ENCODE results near the gene ZNF766. TPM values are rescaled to one million over a fixed set of nuclear protein-coding genes. Genes with fewer than 3 reads are reported as not detected.
A peak's percentile ranks its signal among the peaks of the same experiment; 100 is the strongest.
"Not testable (repeated sequence)": the region's sequence is repeated elsewhere in the genome, so short reads cannot be mapped to it uniquely, and the experiment has no call there.

Gene ZNF766
- 21.0 TPM for total RNA-seq

DNA sequence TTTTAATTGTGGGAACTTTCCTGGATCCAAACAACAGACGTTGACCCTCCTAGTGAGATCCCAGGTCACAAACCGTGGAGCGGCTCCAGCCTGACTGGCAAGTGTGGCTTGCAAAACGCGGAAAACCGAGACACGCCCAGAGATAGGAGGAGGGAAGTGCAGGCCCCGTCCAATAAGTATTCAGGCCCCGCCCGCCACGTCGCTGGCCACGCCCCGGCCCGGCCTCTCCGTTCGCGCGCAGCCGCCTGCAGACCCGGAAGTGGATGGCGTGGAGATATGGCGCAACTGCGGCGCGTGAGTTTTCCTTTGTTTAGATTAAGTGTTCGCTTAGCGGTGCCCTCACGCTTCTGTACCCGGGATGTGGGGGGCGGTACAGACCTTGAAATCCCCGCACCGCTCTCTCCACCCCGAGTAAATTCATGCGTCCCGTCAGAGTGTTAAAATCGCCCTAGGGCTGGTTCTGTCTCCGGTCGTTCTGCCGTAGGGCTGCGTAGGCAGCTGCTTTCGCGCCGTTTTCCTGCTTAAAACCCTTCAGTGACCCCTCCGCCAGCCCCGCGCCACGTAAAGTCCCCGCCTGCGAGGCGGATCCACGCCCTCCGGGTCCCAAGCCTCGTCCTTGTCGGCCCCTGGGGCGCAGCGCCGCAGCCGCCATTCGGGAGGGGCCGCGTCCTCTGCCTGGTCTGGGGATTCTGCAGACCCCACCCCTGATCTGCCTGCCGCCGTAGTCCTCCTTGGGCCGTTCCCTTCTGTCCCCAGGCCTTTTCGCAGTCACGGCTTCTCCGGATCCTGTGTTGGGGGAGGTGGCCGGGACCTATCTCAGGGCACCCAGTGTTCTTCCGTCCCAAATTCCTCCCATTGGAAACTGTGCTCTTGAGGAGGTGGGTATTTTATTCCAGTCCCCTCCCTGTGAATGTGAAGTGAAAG, at the start of gene ZNF766:
TSS of gene ZNF766 (plus strand) at position 250 of the 924 bp plus-strand sequence. CDS start at position 277, 27 bp downstream.
- ATAC-seq (peak; percentile 100), DNase-seq (ENCODE audit: low spot score) (peak; percentile 99)
- intact Hi-C loops (cut with DNase I): no loop called here

GRCh38 chr19:52219611-52220010, 49.8 kb upstream of the ZNF766 start:
- intact Hi-C loops (cut with DNase I): no loop called here
- no peak for DNase-seq (ENCODE audit: low spot score)
- ATAC-seq: no peak

DNA sequence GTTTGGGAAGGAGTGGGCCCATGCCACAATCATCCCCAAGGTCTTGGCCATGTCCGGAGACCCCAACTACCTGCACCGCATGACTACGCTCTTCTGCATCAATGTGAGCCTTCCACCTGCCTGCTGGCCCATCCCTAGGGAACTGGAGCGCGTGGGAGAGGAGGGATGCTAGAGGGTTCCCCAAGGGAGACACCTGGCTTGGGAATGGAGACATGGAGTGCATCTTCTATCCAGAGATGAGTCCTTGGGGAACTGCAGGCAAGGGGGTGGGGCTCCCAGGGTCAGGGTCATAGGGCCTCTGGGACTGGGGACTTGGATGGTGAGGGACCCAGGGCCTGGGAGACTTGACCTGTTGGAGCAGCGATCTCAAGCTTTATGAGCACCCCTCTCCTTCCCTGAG, 48.4 kb upstream of the ZNF766 start:
- intact Hi-C loops (cut with DNase I): no loop called here
- ATAC-seq (no peak), DNase-seq (ENCODE audit: low spot score) (no peak)

- DNase-seq (ENCODE audit: low spot score) (no peak), ATAC-seq (no peak)
- intact Hi-C loops (cut with DNase I): no loop called here
Observed at GRCh38 chr19:52221831-52222375, 47.5 kb upstream of the ZNF766 start.

- intact Hi-C loops (cut with DNase I): no loop called here
- ATAC-seq (no peak), DNase-seq (ENCODE audit: low spot score) (no peak)
Observed at GRCh38 chr19:52224211-52224610, 45.2 kb upstream of the ZNF766 start.

- ATAC-seq (no peak), DNase-seq (ENCODE audit: low spot score) (no peak)
- intact Hi-C loops (cut with DNase I): no loop called here
Observed at GRCh38 chr19:52226652-52227051, 42.7 kb upstream of the ZNF766 start.

- no peak for ATAC-seq
- intact Hi-C loops (cut with DNase I): no loop called here
Observed at GRCh38 chr19:52227196-52227940, 42.0 kb upstream of the ZNF766 start.

DNA sequence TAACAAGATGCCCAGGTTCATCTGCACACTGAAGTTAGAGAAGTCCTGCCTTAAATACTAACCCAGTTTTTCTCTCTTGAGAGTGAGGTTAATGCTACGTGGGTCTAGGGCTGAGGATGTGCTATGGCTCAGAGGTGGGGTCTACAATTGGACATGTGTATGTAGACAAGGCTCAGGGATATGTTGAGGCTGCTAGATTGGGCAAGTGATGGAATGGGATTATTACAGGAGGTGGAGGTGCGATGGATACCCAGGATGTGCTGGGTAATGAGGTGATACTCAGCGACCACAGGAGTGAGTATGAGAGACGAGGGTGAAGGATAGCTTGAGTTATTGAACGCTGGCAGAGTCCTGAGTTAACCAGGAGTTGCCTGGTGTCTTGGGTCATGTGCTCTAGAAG, 41.4 kb upstream of the ZNF766 start:
- DNase-seq (ENCODE audit: low spot score) (no peak), ATAC-seq (no peak)
- intact Hi-C loops (cut with DNase I): no loop called here

More at GRCh38 chr19:52227196-52227940, 42.0 kb upstream of the ZNF766 start:
- no peak for DNase-seq (ENCODE audit: low spot score)

- ATAC-seq: no peak
- intact Hi-C loops (cut with DNase I): no loop called here
- DNase-seq (ENCODE audit: low spot score): no peak
Observed at GRCh38 chr19:52229524-52229923, 39.9 kb upstream of the ZNF766 start.

GRCh38 chr19:52230685-52231084, 38.7 kb upstream of the ZNF766 start:
- DNase-seq (ENCODE audit: low spot score) (no peak), ATAC-seq (no peak)
- intact Hi-C loops (cut with DNase I): no loop called here

GRCh38 chr19:52231154-52231910, 38.1 kb upstream of the ZNF766 start:
- ATAC-seq: no peak
- intact Hi-C loops (cut with DNase I): no loop called here
- no peak for DNase-seq (ENCODE audit: low spot score)

DNA sequence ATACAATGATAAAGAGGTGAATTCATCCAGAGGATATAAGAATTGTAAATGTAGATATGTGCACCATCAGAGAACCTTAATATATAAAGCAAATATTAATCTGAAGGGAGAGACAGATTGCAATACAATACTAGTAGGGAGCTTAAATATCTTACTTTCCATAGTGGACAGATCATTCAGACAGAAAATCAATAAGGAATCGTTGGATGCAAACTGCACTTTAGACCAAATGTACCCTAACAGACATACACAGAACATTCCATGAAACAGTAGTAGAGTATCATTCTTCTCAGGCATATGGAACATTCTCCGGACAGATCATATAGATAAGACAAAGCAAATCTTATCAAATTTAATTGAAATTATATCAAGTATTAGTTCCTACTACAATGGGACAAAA, 35.0 kb upstream of the ZNF766 start:
- intact Hi-C loops (cut with DNase I): no loop called here
- DNase-seq (ENCODE audit: low spot score) (no peak), ATAC-seq (no peak)

DNA sequence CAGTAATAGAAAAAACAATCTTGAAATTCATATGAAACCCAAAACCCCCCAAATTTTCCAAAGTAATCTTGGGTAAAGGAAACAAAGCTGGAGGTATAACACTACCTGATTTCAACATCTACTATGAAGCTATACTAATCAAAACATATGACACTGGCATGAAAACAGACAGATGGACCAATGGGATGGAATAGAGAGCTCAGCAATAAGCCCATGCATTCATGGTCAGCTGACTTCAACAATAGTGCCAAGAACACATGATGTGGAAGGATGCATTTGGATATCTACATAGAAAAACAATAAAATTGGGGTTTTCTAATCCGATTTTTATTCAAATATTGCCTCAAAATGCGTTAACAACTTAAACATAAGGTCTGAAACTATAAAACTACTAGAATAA, 32.2 kb upstream of the ZNF766 start:
- ATAC-seq: no peak
- intact Hi-C loops (cut with DNase I): loop anchor here (5.0 kb wide), 1 partner anchor 100 kb away; the partner anchor contains the start of gene ZNF616
- DNase-seq (ENCODE audit: low spot score): no peak

- DNase-seq (ENCODE audit: low spot score) (peak; percentile 69), ATAC-seq (peak; percentile 68)
- intact Hi-C loops (cut with DNase I): loop anchor here (5.0 kb wide), 1 partner anchor 101 kb away; the partner anchor contains the start of gene ZNF616
Observed at GRCh38 chr19:52237771-52238400, 31.5 kb upstream of the ZNF766 start.

DNA sequence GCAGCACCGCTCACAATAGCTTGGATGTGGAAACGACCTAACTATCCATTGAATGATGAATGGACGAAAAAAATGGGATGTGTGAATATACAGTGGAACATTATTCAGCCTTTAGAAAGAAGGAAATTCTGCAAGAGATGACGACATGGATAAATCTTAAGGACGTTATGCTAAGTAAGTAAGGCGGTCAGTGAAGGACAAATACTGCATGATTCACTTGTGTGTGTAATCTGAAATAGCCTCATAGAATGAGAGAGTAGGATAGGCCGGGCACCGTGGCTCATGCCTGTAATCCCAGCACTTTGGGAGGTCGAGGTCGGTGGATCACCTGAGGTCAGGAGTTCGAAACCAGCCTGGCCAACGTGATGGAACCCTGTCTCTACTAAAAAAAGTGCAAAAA, 25.4 kb upstream of the ZNF766 start:
- ATAC-seq (no peak), DNase-seq (ENCODE audit: low spot score) (no peak)
- intact Hi-C loops (cut with DNase I): no loop called here

- ATAC-seq: no peak
- intact Hi-C loops (cut with DNase I): no loop called here
- DNase-seq (ENCODE audit: low spot score): peak; percentile 67
Observed at GRCh38 chr19:52248241-52248640, 21.1 kb upstream of the ZNF766 start.

GRCh38 chr19:52258426-52258825, 11.0 kb upstream of the ZNF766 start:
- DNase-seq (ENCODE audit: low spot score) (no peak), ATAC-seq (no peak)
- intact Hi-C loops (cut with DNase I): no loop called here

DNA sequence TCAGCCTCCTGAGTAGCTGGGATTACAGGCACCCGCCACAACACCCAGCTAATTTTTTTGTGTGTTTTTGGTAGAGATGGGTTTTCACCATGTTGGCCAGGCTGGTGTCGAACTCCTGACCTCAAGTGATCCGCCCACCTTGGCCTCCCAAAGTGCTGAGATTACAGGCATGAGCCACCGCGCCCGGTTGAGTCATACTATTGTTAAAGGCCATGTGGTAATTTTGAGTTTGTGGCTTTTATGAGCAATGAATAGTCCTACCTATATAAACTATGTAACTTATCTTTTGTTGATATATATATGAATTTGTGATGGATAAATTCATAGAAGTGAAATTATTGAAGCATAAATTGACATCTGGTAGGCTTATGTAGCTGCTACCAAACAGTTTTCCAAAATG, 3.8 kb upstream of the ZNF766 start:
- DNase-seq (ENCODE audit: low spot score); ATAC-seq; intact Hi-C loops (cut with DNase I): not testable (repeated sequence)

Data from sciatic nerve (tissue), 2 donors.